Stimulated activated effector memory CD8-positive, alpha-beta T cell treated with anti-CD3 and anti-CD28 coated beads, Interleukin-12 subunit alpha, Interleukin-12 subunit beta, amount 100 ng/mL, for 72 hours (primary cell): ENCODE data around the gene SUN1.

Experiments used
- ATAC-seq: fragments of 150-1000 bp; cut with Tn5 transposase; 2 replicates; pipeline ENCODE4 v1.10.0; 2021
- DNase-seq, 2 donors: peaks; one replicate each; pipeline ENCODE4 v3.0.0; 2021 to 2022; ENCODE audit warnings: low spot score in 2 of 2
- H3K27ac Mint-ChIP-seq: one replicate; pipeline ENCODE4 v1.8.0; 2022; ENCODE audit warnings: mild to moderate bottlenecking, mixed read lengths
- H3K36me3 Mint-ChIP-seq: one replicate; pipeline ENCODE4 v1.8.0; 2022; ENCODE audit warnings: mild to moderate bottlenecking, mixed read lengths
- H3K4me1 Mint-ChIP-seq: one replicate; pipeline ENCODE4 v1.8.0; 2022; ENCODE audit warnings: mixed read lengths
- H3K4me3 Mint-ChIP-seq: one replicate; pipeline ENCODE4 v1.8.0; 2022; ENCODE audit warnings: mild to moderate bottlenecking, mixed read lengths
- H3K9me3 Mint-ChIP-seq: one replicate; pipeline ENCODE4 v1.8.0; 2022; ENCODE audit warnings: mixed read lengths

The SUN1 gene

GRCh38 chr7:853366-854117 lies 21.3 kb downstream of the SUN1 start:
- H3K27ac Mint-ChIP-seq: no peak overlapping the region
- peaks cover 78% of the 10 kb centered on the region for H3K36me3 Mint-ChIP-seq
- H3K9me3 Mint-ChIP-seq: no peaks in the 10 kb centered on the region
- peaks cover 4% of the 10 kb centered on the region for H3K4me1 Mint-ChIP-seq
- ATAC-seq (no peak), DNase-seq (no peak)
- H3K4me3 Mint-ChIP-seq: no peak overlapping the region

GRCh38 chr7:854118-854775 lies 22.0 kb downstream of the SUN1 start:
- DNase-seq (no peak), ATAC-seq (no peak)
- no peak overlapping the region for H3K4me3 Mint-ChIP-seq
- H3K27ac Mint-ChIP-seq: no peak overlapping the region
- peaks cover 78% of the 10 kb centered on the region for H3K36me3 Mint-ChIP-seq
- no peaks in the 10 kb centered on the region for H3K9me3 Mint-ChIP-seq
- peaks cover 4% of the 10 kb centered on the region for H3K4me1 Mint-ChIP-seq

GRCh38 chr7:855686-856369 lies 23.6 kb downstream of the SUN1 start:
- no peak for DNase-seq
- ATAC-seq: no peak
- H3K36me3 Mint-ChIP-seq: peaks cover 81% of the 10 kb centered on the region
- peaks cover 4% of the 10 kb centered on the region for H3K4me1 Mint-ChIP-seq
- H3K27ac Mint-ChIP-seq: no peak overlapping the region
- no peak overlapping the region for H3K4me3 Mint-ChIP-seq
- no peaks in the 10 kb centered on the region for H3K9me3 Mint-ChIP-seq

- peaks cover 84% of the 10 kb centered on the region for H3K36me3 Mint-ChIP-seq
- ATAC-seq: no peak
- H3K27ac Mint-ChIP-seq: no peak overlapping the region
- H3K9me3 Mint-ChIP-seq: no peaks in the 10 kb centered on the region
- DNase-seq: no peak
- no peak overlapping the region for H3K4me3 Mint-ChIP-seq
- H3K4me1 Mint-ChIP-seq: peaks cover 4% of the 10 kb centered on the region
These were observed 24.3 kb downstream of the SUN1 start for GRCh38 chr7:856444-857095.

GRCh38 chr7:857661-858060 lies 25.4 kb downstream of the SUN1 start:
- no peaks in the 10 kb centered on the region for H3K9me3 Mint-ChIP-seq
- DNase-seq: no peak

GRCh38 chr7:859359-860030 lies 27.2 kb downstream of the SUN1 start:
- Mint-ChIP-seq H3K36me3 (peaks cover 79% of the 10 kb centered on the region), H3K4me1 (no peaks in the 10 kb centered on the region)

More at GRCh38 chr7:857661-858060, 25.4 kb downstream of the SUN1 start:
- ATAC-seq: no peak
- Mint-ChIP-seq H3K4me1 (peaks cover 4% of the 10 kb centered on the region), H3K4me3 (no peak overlapping the region), H3K27ac (no peak overlapping the region), H3K36me3 (peaks cover 84% of the 10 kb centered on the region)

GRCh38 chr7:860149-860548 lies 27.9 kb downstream of the SUN1 start:
- DNase-seq (no peak), ATAC-seq (no peak)
- no peak overlapping the region for H3K4me3 Mint-ChIP-seq
- H3K36me3 Mint-ChIP-seq: peaks cover 79% of the 10 kb centered on the region
- no peaks in the 10 kb centered on the region for H3K9me3 Mint-ChIP-seq
- no peak overlapping the region for H3K27ac Mint-ChIP-seq
- no peaks in the 10 kb centered on the region for H3K4me1 Mint-ChIP-seq

More at GRCh38 chr7:859359-860030, 27.2 kb downstream of the SUN1 start:
- Mint-ChIP-seq H3K9me3 (no peaks in the 10 kb centered on the region), H3K4me3 (no peak overlapping the region), H3K27ac (no peak overlapping the region)
- ATAC-seq (no peak), DNase-seq (no peak)

GRCh38 chr7:861222-861621 lies 28.9 kb downstream of the SUN1 start:
- H3K36me3 Mint-ChIP-seq: peaks cover 77% of the 10 kb centered on the region
- no peak overlapping the region for H3K4me3 Mint-ChIP-seq
- no peaks in the 10 kb centered on the region for H3K9me3 Mint-ChIP-seq
- no peak for DNase-seq
- ATAC-seq: no peak
- H3K4me1 Mint-ChIP-seq: no peaks in the 10 kb centered on the region
- no peak overlapping the region for H3K27ac Mint-ChIP-seq

GRCh38 chr7:862157-862556 lies 29.9 kb downstream of the SUN1 start:
- DNase-seq (no peak), ATAC-seq (no peak)
- Mint-ChIP-seq H3K9me3 (no peaks in the 10 kb centered on the region), H3K36me3 (peaks cover 84% of the 10 kb centered on the region), H3K4me1 (no peaks in the 10 kb centered on the region), H3K27ac (peak overlapping the region; percentile 29), H3K4me3 (no peak overlapping the region)

GRCh38 chr7:863106-863505 lies 30.8 kb downstream of the SUN1 start:
- DNase-seq: no peak
- no peaks in the 10 kb centered on the region for H3K4me1 Mint-ChIP-seq
- no peaks in the 10 kb centered on the region for H3K9me3 Mint-ChIP-seq
- peaks cover 86% of the 10 kb centered on the region for H3K36me3 Mint-ChIP-seq
- no peak overlapping the region for H3K4me3 Mint-ChIP-seq
- ATAC-seq: no peak
- no peak overlapping the region for H3K27ac Mint-ChIP-seq

- Mint-ChIP-seq H3K9me3 (no peaks in the 10 kb centered on the region), H3K4me3 (no peak overlapping the region), H3K27ac (no peak overlapping the region), H3K36me3 (peaks cover 78% of the 10 kb centered on the region), H3K4me1 (no peaks in the 10 kb centered on the region)
- ATAC-seq: no peak
- no peak for DNase-seq
These were observed 33.6 kb downstream of the SUN1 start for GRCh38 chr7:865921-866320.

- Mint-ChIP-seq H3K9me3 (no peaks in the 10 kb centered on the region), H3K4me1 (no peaks in the 10 kb centered on the region), H3K36me3 (peaks cover 77% of the 10 kb centered on the region), H3K27ac (no peak overlapping the region), H3K4me3 (no peak overlapping the region)
- DNase-seq (no peak), ATAC-seq (no peak)
These were observed 34.7 kb downstream of the SUN1 start for GRCh38 chr7:867001-867405.

- no peaks in the 10 kb centered on the region for H3K9me3 Mint-ChIP-seq
- no peak overlapping the region for H3K4me3 Mint-ChIP-seq
- ATAC-seq (no peak), DNase-seq (no peak)
- H3K27ac Mint-ChIP-seq: no peak overlapping the region
- no peaks in the 10 kb centered on the region for H3K4me1 Mint-ChIP-seq
- H3K36me3 Mint-ChIP-seq: peaks cover 77% of the 10 kb centered on the region
These were observed 35.3 kb downstream of the SUN1 start for GRCh38 chr7:867406-868188.

GRCh38 chr7:868189-868486 lies 35.9 kb downstream of the SUN1 start:
- no peaks in the 10 kb centered on the region for H3K9me3 Mint-ChIP-seq
- DNase-seq (no peak), ATAC-seq (no peak)
- H3K4me1 Mint-ChIP-seq: peaks cover under 1% of the 10 kb centered on the region
- H3K36me3 Mint-ChIP-seq: peaks cover 80% of the 10 kb centered on the region
- H3K4me3 Mint-ChIP-seq: no peak overlapping the region
- no peak overlapping the region for H3K27ac Mint-ChIP-seq
